ENCODE results near the gene GRIK4. TPM values are rescaled to one million over a fixed set of nuclear protein-coding genes. Genes with fewer than 3 reads are reported as not detected.
A peak's percentile ranks its signal among the peaks of the same experiment; 100 is the strongest.

GRIK4 gene
- total RNA-seq, 1 donor from 2014 or later = under 0.01 TPM

- DNase-seq = peak; percentile 19
These were observed 199.0 kb downstream of the GRIK4 start for GRCh38 chr11:120710354-120711131.

DNA sequence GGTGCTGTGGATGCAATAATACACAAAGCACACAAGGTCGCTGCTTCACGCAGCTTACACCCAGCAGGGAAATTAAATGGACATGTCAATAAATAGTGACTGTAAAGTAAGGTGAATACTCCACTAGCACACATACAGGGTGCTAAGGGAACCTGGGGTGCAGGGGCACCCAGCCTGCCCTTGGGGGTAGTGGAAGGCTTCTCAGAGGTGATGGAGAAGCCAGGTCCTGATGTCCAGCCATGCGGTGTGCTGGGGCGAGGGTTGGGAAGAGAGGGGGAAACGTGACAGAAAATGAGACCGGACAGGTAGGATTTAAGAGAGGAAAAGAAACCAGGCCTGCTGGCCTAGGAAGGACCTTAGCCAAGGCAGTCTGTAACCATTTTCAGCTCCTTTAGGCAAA lies 200.5 kb downstream of the GRIK4 start:
- DNase-seq = no peak

DNA sequence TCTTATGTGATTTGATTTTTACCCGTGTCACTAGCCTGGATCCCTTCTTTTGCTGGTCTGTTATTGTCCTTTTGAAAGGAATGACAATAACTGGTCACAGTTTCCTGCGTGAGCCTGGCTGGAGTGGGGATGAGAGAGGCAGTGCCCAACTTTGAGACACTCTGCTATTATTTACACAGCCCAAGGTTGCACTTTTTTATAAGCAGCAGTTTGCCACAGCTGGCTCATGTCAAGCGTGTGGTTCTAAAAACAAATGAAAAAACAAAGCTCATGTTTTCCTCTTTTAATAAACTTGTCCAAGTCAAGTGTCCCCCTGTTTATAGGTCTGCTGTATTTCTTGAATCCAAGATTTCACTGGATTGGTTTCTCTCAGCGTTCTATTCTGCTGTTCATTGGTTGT lies 201.3 kb downstream of the GRIK4 start:
- DNase-seq = no peak

- DNase-seq = no peak
These were observed 201.7 kb downstream of the GRIK4 start for GRCh38 chr11:120713296-120713695.

- DNase-seq = peak; percentile 51
These were observed 202.9 kb downstream of the GRIK4 start for GRCh38 chr11:120714438-120714837.

DNA sequence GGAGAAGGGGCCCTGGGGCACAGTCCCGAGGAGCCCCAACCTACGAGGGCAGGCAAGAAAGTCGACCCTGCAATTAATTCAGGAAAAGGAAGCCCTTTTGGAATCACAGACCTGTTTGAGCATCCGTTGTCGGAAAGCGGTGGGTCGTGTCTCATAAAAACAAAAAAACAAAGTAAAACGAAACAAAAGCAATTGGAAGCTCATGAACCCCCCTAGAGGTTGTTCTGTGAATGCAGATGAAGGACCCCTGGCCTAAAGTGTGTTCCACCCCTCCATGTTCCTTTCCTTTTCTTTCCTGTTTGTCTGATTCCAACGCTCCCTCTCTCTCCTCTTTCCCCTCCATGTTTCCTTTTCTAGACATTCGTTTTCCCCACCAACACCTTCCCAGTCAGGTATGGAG lies 203.7 kb downstream of the GRIK4 start:
- peak; percentile 48 for DNase-seq

DNA sequence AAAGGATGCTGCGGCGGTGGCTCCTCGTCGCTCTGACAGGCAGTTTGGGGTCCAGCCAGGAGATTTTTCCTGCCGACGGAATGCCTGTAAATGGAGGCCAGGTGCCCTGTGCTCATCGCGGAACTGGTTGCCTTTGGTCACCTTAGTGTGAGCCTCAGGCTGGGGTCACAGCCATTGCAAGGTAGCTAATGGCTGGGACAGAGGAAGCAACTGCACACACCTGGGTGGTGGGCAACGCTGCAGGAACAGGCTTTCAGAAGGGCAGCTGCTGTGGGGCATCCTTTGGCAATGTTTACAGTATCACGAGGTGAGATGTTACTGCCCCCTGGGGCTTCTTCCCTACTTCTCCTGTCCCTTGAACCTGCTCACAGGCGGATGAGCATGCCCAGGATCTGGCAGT lies 205.5 kb downstream of the GRIK4 start:
- no peak for DNase-seq

- DNase-seq = no peak
These were observed 206.1 kb downstream of the GRIK4 start for GRCh38 chr11:120717623-120718022.

- DNase-seq = no peak
These were observed 206.6 kb downstream of the GRIK4 start for GRCh38 chr11:120718171-120718570.

DNA sequence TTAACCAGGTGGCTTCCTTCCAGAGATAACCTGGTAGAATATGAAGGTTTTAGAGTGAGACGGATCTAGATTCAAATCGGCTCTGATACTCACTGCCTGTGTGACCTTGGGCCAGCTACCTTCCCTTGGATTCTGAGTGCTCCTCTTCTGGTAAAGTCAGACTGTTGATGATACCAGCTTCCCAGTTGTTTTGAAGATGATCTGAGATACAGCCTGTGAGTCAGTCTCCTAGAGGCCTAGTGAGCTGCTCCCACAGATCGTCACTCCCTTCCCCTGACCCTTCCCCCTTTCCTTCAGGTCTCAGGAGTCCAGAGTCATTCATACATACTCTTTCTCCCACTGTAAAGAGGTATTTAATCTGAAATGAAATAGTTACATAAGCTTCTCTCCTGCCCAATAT lies 207.8 kb downstream of the GRIK4 start:
- DNase-seq = no peak

DNA sequence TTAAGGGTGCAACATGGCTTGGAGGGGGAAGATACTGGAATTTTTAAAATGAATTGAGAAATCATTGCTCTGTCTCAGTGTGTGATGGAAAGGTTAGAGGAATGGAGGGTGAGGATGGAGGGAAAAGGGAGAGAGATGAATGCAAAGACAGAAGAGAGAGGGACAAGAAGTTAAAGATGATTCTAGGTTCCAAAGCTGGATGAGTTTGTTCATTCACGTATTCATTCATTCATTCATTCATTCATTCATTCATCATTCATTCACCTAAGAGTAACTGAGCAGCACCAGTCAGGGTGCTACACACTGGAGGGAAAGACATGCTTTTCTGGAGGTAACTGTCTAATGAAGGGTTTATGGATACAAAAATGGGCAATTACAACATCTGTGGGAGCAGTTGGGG lies 209.2 kb downstream of the GRIK4 start:
- DNase-seq = no peak

DNA sequence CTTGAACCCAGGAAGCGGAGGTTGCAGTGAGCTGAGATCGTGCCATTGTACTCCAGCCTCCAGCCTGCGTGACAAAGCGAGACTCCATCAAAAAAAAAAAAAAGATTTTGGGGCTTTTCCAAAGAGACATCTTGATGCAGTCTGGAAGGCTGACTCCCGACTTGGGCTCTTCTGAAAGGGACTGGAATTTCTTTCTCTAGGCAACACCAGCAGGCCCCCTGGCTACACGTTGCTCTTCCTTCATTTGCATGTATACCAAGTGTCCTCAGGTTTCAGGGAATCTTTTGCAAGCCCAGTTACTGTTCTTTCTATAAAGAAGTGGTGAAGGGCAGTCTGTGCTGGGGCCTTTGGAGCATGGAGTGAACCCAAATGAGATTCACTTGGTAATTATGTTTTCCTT lies 211.0 kb downstream of the GRIK4 start:
- DNase-seq = no peak

DNA sequence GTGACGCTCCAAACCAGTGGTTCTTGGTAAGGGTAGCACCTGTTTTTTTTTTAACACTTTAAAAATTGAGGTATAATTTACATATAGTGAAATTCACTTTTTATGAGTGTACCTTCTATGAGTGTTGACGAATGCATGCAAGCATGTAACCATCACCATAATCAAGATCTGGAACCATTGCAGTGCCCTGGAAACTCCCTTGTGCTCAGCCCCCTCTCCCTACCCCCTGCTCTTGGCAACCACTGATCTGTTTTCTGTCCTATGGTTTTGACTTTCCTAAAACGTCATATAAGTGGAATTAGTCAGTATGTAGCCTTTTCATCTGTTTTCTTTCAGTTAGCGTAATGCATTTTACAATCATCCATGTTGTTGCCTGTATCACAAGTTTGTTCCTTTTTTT lies 212.2 kb downstream of the GRIK4 start:
- no peak for DNase-seq

- DNase-seq = no peak
These were observed 216.2 kb downstream of the GRIK4 start for GRCh38 chr11:120727752-120728151.

GRCh38 chr11:120735035-120735434 lies 223.5 kb downstream of the GRIK4 start:
- DNase-seq = peak; percentile 6

DNA sequence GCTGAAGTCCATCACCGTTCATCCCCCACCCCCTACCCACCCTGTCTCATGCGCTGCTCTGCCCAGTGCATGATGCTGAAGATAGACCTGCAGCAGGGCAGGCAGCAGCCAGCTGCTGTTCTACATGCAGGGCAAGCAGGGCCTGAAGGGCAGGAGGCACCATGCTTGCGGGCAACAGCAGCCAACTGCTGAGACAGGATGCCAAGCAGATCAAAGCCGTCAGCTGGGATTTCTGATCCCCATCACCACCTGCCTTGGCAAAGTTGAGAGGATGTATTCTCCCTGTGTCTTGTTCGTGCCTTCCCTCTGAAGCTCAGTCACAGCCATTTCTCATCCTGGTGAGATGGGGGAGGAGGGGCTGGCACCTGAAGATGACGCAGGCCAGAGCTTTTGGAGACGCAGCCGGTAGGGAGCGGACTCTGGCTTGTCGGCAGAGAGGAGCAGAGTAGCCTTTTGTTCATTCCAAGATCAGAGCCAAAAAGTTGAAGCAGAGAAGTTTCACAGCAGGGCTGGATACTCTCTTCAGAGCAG lies 227.0 kb downstream of the GRIK4 start:
- DNase-seq = no peak

DNA sequence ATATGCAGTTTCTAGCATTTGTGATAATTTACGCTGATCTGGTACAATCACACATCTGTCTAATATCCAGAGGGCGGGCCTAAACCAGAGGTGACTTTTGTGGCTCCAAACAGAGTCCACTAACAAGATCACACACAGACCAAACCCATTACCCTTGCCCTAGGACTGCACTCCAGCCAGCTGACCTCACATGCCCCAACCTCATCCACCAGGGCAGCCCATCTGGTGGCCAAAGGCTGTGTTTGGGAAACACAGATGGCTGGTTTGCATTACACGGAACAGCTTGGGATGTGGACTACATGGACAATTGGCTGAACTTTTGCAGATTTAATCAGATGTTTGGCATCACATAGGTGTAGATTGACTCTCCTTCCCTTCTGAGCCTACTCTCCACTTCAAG lies 228.2 kb downstream of the GRIK4 start:
- no peak for DNase-seq

GRCh38 chr11:120740380-120740779 lies 228.8 kb downstream of the GRIK4 start:
- no peak for DNase-seq

DNA sequence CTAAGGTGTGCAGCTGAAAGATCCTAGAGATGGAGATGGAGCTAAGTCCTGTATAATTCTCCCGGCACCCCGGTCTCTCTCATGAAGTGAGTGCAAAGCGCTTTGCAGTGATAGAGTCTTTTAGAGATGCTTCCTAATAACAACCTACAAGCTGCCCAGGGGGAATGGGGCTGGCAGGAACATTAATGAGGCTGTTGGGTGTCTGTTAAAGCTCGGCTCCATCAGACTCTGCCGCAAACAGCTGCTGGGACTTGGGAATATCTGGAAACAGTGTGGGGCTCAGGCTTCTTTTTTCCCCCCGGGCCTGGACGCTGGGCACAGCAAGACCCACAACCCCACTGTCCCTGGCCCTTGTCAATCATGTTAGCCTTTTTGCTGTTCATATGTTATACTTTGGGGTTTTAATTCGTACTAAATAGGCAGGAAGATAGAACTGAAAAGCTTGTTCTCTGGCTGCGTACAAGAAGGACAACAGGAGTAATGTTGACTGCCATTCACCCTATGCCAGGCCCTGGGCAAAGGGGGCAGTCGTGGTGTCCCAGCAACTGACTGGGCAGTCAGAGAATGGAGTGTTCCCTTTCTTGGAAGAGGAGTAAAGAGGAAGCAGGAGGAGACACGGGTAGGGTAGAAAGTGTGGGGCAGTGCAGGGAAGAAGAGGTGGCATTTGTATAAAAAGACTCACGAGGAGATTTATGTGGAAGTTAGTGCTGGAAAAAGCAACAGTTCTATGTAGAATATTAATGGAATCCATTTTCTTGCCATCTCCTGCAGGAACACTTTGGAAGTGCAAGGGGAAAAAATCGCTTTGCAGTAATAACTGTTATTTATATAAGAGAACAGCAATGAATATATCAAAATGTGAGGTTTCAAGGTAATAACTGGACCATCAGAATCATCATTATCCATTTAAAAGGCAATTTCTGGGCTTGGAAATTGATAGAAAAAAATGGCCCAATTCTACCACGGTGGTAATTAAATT lies 232.8 kb downstream of the GRIK4 start:
- DNase-seq = no peak

DNA sequence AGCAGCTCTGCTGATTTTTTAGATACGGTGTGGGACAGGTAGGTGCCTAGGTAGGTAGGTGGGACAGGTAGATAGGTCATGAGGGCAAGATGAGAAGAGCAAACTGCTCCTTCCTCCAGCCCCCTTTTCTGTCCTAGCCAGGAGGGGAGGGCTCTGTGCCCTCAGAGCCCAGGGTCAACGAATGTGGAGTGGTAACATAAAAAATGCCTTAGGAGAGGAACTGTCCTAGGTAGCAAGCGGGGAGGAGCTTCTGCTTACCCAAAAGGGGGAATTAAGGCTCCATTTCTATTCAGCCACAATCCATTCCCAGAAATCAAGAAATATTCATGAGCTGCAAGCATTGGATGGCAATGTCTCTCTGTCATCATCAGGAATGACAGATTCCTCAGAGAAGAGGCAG lies 234.8 kb downstream of the GRIK4 start:
- DNase-seq = no peak

DNA sequence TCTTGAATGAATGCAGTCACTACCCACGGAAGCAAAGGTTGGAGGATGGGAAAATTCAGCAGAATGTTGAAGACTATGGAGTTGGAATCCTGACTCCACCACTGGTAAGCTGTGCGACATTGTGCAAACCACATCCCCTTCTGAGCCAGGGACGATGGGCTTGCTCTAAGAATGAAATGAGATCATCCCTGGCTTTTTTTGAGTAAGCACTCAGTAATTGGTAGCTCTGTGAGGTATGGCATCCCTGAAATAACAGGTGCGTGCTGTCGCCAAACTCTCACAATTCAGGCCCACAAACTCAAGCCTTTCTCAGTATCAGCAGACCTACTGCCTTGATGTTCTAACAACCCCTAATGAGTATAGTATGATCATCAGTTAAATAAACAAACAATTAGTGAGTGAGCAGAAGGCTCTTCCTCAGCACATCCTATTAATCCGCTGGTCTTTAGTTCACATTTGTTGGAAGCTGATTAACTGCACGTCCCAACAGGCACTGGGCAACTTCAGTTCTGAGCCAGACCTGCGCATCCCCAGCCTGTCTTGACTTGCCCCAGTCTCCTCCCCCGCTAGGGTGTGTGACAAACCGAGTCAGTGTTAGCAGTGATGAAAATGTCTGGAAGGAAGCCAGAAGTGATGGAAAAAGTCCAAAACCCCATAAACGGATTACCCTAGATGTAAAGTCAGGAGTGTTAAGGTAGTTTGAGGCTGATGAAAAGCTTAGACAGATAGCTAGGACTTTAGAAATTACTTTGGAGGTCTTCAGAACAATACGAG lies 235.5 kb downstream of the GRIK4 start:
- DNase-seq = no peak
